Karpas-422 (cell line): ENCODE measurements around the gene MEAF6. TPM values are rescaled to one million over a fixed set of nuclear protein-coding genes. Genes with fewer than 3 reads are reported as not detected.
A peak's percentile ranks its signal among the peaks of the same experiment; 100 is the strongest.

Experiments
- DNase-seq: peaks from one replicate; pipeline ENCODE4 v3.0.0-alpha.2; 2015
- H2AFZ ChIP-seq: fragments of 200-600 bp; sonication (generic); 2 replicates; pipeline ENCODE4 v1.6.1; 2014; ENCODE audit warnings: antibody characterized with exemption, low read length, mixed read lengths
- H3K27ac ChIP-seq: fragments of 200-600 bp; sonication (generic); 2 replicates; pipeline ENCODE4 v1.5.1; 2014; ENCODE audit warnings: mild to moderate bottlenecking, low read length, moderate library complexity
- H3K27me3 ChIP-seq: fragments of 200-600 bp; sonication (generic); 2 replicates; pipeline ENCODE4 v1.6.1; 2014; ENCODE audit warnings: low read length, mixed read lengths
- H3K36me3 ChIP-seq: fragments of 200-600 bp; sonication (generic); 2 replicates; pipeline ENCODE4 v1.6.1; 2014; ENCODE audit warnings: low read length, mixed read lengths; ENCODE audit not compliant: insufficient read depth
- H3K4me1 ChIP-seq: fragments of 200-600 bp; sonication (generic); 2 replicates; pipeline ENCODE4 v1.6.1; 2014; ENCODE audit warnings: mild to moderate bottlenecking, low read length, mixed read lengths
- H3K4me2 ChIP-seq: fragments of 200-600 bp; sonication (generic); 2 replicates; pipeline ENCODE4 v1.6.1; 2014; ENCODE audit warnings: low read length, low read depth, mild to moderate bottlenecking; ENCODE audit not compliant: poor library complexity, severe bottlenecking
- H3K4me3 ChIP-seq: fragments of 200-600 bp; sonication (generic); 2 replicates; pipeline ENCODE4 v1.5.1; 2014; ENCODE audit warnings: mild to moderate bottlenecking, antibody characterized with exemption, low read length, mixed read lengths
- H3K79me2 ChIP-seq: fragments of 200-600 bp; sonication (generic); 2 replicates; pipeline ENCODE4 v1.6.1; 2014; ENCODE audit warnings: mild to moderate bottlenecking, low read length, mixed read lengths
- H3K9ac ChIP-seq: fragments of 200-600 bp; sonication (generic); 2 replicates; pipeline ENCODE4 v1.6.0; 2014; ENCODE audit warnings: low read length
- H3K9me2 ChIP-seq: fragments of 200-600 bp; sonication (generic), shearing (Covaris generic); replicated peaks from 2 replicates; pipeline ENCODE4 v1.6.0; 2014; ENCODE audit warnings: mild to moderate bottlenecking, low read length, moderate library complexity; ENCODE audit not compliant: insufficient read depth
- H3K9me3 ChIP-seq: fragments of 300-700, 200-600 bp; sonication (generic); 2 replicates; pipeline ENCODE4 v1.6.1; 2014; ENCODE audit warnings: low read length, mixed read lengths
- H4K20me1 ChIP-seq: fragments of 200-600 bp; sonication (generic); 2 replicates; pipeline ENCODE4 v1.6.1; 2014; ENCODE audit warnings: mild to moderate bottlenecking, antibody characterized with exemption, low read length, low read depth; ENCODE audit not compliant: insufficient read depth
- total RNA-seq: library from RNA; depleted of rRNA; stranded (reverse); fragments of >200 nt; shearing (Covaris generic); gene quantifications from 2 replicates; pipeline ENCODE4 v1.2.3, GENCODE V29; 2014; ENCODE audit warnings: low replicate concordance

MEAF6 gene
- total RNA-seq, 1 experiment from 2014 or later, result 105 TPM

- Histone ChIP-seq H3K27ac (peak overlapping the region; percentile 57), H3K4me3 (peak overlapping the region; percentile 77), H4K20me1 (peaks cover 10% of the 10 kb centered on the region; the same call in 1 of the 2 replicates), H2AFZ (no peak overlapping the region), H3K9me2 (no peaks in the 10 kb centered on the region), H3K27me3 (no peaks in the 10 kb centered on the region), H3K4me2 (peak overlapping the region; percentile 80), H3K79me2 (peaks cover 23% of the 10 kb centered on the region; the same call in 1 of the 2 replicates), H3K36me3 (peaks cover 9% of the 10 kb centered on the region; the same call in 1 of the 2 replicates), H3K9ac (peak overlapping the region; percentile 77), H3K9me3 (no peaks in the 10 kb centered on the region), H3K4me1 (peaks cover 63% of the 10 kb centered on the region)
- no peak for DNase-seq
These were observed 37.9 kb downstream of the MEAF6 start for GRCh38 chr1:37476460-37477197.

GRCh38 chr1:37476087-37476452 is 38.5 kb downstream of the MEAF6 start:
- H3K9me2 ChIP-seq, result no peaks in the 10 kb centered on the region
- DNase-seq, result no peak
- H2AFZ ChIP-seq, result no peak overlapping the region
- peaks cover 9% of the 10 kb centered on the region; the same call in 1 of the 2 replicates for H3K36me3 ChIP-seq
- peaks cover 23% of the 10 kb centered on the region; the same call in 1 of the 2 replicates for H3K79me2 ChIP-seq
- peaks cover 10% of the 10 kb centered on the region; the same call in 1 of the 2 replicates for H4K20me1 ChIP-seq
- H3K27ac ChIP-seq, result no peak overlapping the region
- H3K4me2 ChIP-seq, result peak overlapping the region; percentile 80
- H3K9me3 ChIP-seq, result no peaks in the 10 kb centered on the region
- H3K4me1 ChIP-seq, result peaks cover 63% of the 10 kb centered on the region
- peak overlapping the region; percentile 77 for H3K9ac ChIP-seq
- H3K27me3 ChIP-seq, result no peaks in the 10 kb centered on the region
- H3K4me3 ChIP-seq, result peak overlapping the region; percentile 77

- H3K9me3 ChIP-seq, result no peaks in the 10 kb centered on the region
- H3K27me3 ChIP-seq, result no peaks in the 10 kb centered on the region
- H3K9me2 ChIP-seq, result no peaks in the 10 kb centered on the region
- peak overlapping the region; percentile 77 for H3K4me3 ChIP-seq
- no peak overlapping the region for H3K27ac ChIP-seq
- no peak overlapping the region for H2AFZ ChIP-seq
- peaks cover 9% of the 10 kb centered on the region; the same call in 1 of the 2 replicates for H3K36me3 ChIP-seq
- peaks cover 10% of the 10 kb centered on the region; the same call in 1 of the 2 replicates for H4K20me1 ChIP-seq
- DNase-seq, result no peak
- H3K9ac ChIP-seq, result peak overlapping the region; percentile 77
- peaks cover 63% of the 10 kb centered on the region for H3K4me1 ChIP-seq
- H3K4me2 ChIP-seq, result peak overlapping the region; percentile 80
- peaks cover 23% of the 10 kb centered on the region; the same call in 1 of the 2 replicates for H3K79me2 ChIP-seq
These were observed 39.0 kb downstream of the MEAF6 start for GRCh38 chr1:37475380-37476086.

GRCh38 chr1:37474697-37475379 is 39.7 kb downstream of the MEAF6 start:
- no peaks in the 10 kb centered on the region for H3K9me2 ChIP-seq
- H3K36me3 ChIP-seq, result peaks cover 2% of the 10 kb centered on the region; the same call in 1 of the 2 replicates
- DNase-seq, result peak; percentile 55
- peak overlapping the region; percentile 77 for H3K9ac ChIP-seq
- no peak overlapping the region for H2AFZ ChIP-seq
- no peaks in the 10 kb centered on the region for H3K27me3 ChIP-seq
- peaks cover 10% of the 10 kb centered on the region; the same call in 1 of the 2 replicates for H4K20me1 ChIP-seq
- H3K9me3 ChIP-seq, result no peaks in the 10 kb centered on the region
- H3K4me1 ChIP-seq, result peaks cover 59% of the 10 kb centered on the region
- H3K27ac ChIP-seq, result no peak overlapping the region
- peak overlapping the region; percentile 80 for H3K4me2 ChIP-seq
- peak overlapping the region; percentile 77 for H3K4me3 ChIP-seq
- peaks cover 22% of the 10 kb centered on the region; the same call in 1 of the 2 replicates for H3K79me2 ChIP-seq

GRCh38 chr1:37474046-37474696 is 40.4 kb downstream of the MEAF6 start, which contains the start of gene ZC3H12A:
TSS of gene ZC3H12A (plus strand) at chr1:37474580. CDS start at chr1:37475497, 917 bp downstream.
- peaks cover 52% of the 10 kb centered on the region for H3K4me1 ChIP-seq
- DNase-seq, result peak; percentile 97
- peak within 1 kb of the TSS; percentile 77 for H3K4me3 ChIP-seq
- peaks cover 17% of the 10 kb centered on the region; the same call in 1 of the 2 replicates for H3K79me2 ChIP-seq
- H3K9me2 ChIP-seq, result no peaks in the 10 kb centered on the region
- no peak within 1 kb of the TSS for H3K27ac ChIP-seq
- no peaks in the 10 kb centered on the region for H3K27me3 ChIP-seq
- H3K36me3 ChIP-seq, result 0 out of 2 replicates have a peak, but pooled peaks cover 2% of the 10 kb centered on the region
- H3K9ac ChIP-seq, result peak within 1 kb of the TSS; percentile 77
- peaks cover 10% of the 10 kb centered on the region; the same call in 1 of the 2 replicates for H4K20me1 ChIP-seq
- peak within 1 kb of the TSS; percentile 74; the same call in 1 of the 2 replicates for H2AFZ ChIP-seq
- H3K4me2 ChIP-seq, result peak within 1 kb of the TSS; percentile 80
- H3K9me3 ChIP-seq, result no peaks in the 10 kb centered on the region

- H4K20me1 ChIP-seq, result peaks cover 10% of the 10 kb centered on the region; the same call in 1 of the 2 replicates
- H3K9ac ChIP-seq, result peak overlapping the region; percentile 67
- no peaks in the 10 kb centered on the region for H3K9me2 ChIP-seq
- peak overlapping the region; percentile 77 for H3K4me3 ChIP-seq
- H3K36me3 ChIP-seq, result 0 out of 2 replicates have a peak, but pooled peaks cover 2% of the 10 kb centered on the region
- H3K27me3 ChIP-seq, result no peaks in the 10 kb centered on the region
- peak overlapping the region; percentile 74; the same call in 1 of the 2 replicates for H2AFZ ChIP-seq
- H3K79me2 ChIP-seq, result peaks cover 17% of the 10 kb centered on the region; the same call in 1 of the 2 replicates
- no peaks in the 10 kb centered on the region for H3K9me3 ChIP-seq
- H3K4me1 ChIP-seq, result peaks cover 46% of the 10 kb centered on the region
- no peak for DNase-seq
- H3K4me2 ChIP-seq, result peak overlapping the region; percentile 80
- H3K27ac ChIP-seq, result no peak overlapping the region
These were observed 41.0 kb downstream of the MEAF6 start for GRCh38 chr1:37473431-37474045.

- Histone ChIP-seq H3K27me3 (no peaks in the 10 kb centered on the region), H3K36me3 (0 out of 2 replicates have a peak, but pooled peaks cover 2% of the 10 kb centered on the region), H4K20me1 (peaks cover 10% of the 10 kb centered on the region; the same call in 1 of the 2 replicates), H3K9me2 (no peaks in the 10 kb centered on the region), H3K9ac (no peak overlapping the region), H3K9me3 (no peaks in the 10 kb centered on the region), H2AFZ (0 out of 2 replicates have a peak overlapping the region, but pooled peaks have one; percentile 74), H3K27ac (no peak overlapping the region), H3K4me2 (no peak overlapping the region), H3K4me3 (no peak overlapping the region), H3K4me1 (peaks cover 40% of the 10 kb centered on the region), H3K79me2 (peaks cover 16% of the 10 kb centered on the region; the same call in 1 of the 2 replicates)
- no peak for DNase-seq
These were observed 41.6 kb downstream of the MEAF6 start for GRCh38 chr1:37472994-37473393.
